Esophagus muscularis mucosa (tissue), 4 donors: ENCODE data around the gene IP6K1. TPM values are rescaled to one million over a fixed set of nuclear protein-coding genes. Genes with fewer than 3 reads are reported as not detected.
"Not testable (repeated sequence)": the region's sequence is repeated elsewhere in the genome, so short reads cannot be mapped to it uniquely, and the experiment has no call there.

Experiments
- DNase-seq: peaks from one replicate; pipeline ENCODE4 v3.0.0-alpha.2; 2017; ENCODE audit errors: extremely low spot score
- H3K27ac ChIP-seq, 4 donors: fragments of 200-600 bp; sonication (generic); replicated peaks in 1 of 4; 1 replicate in 3 of 4; 2 replicates in 1 of 4; pipeline ENCODE4 v1.5.1; 2016 to 2019; ENCODE audit warnings: mild to moderate bottlenecking in 1 of 4
- H3K27me3 ChIP-seq, 4 donors: fragments of 200-600 bp; sonication (generic); one replicate each; pipeline versions ENCODE4 v1.5.1 to v1.6.0; 2016 to 2019
- H3K36me3 ChIP-seq, 4 donors: fragments of 200-600 bp; sonication (generic); one replicate each; pipeline ENCODE4 v1.5.1; 2016 to 2019
- H3K4me1 ChIP-seq, 4 donors: fragments of 200-600 bp; sonication (generic); one replicate each; pipeline ENCODE4 v1.5.1; 2016 to 2019
- H3K4me3 ChIP-seq, 4 donors: fragments of 200-600 bp; sonication (generic); 1 replicate in 2 of 4; 2 replicates in 2 of 4; pipeline ENCODE4 v1.5.1; 2016 to 2019; ENCODE audit warnings: mild to moderate bottlenecking in 4 of 4, moderate library complexity in 1 of 4
- H3K9me3 ChIP-seq, 4 donors: fragments of 200-600 bp; sonication (generic); 1 replicate in 3 of 4; 2 replicates in 1 of 4; pipeline ENCODE4 v1.5.1; 2016 to 2019
- EP300 ChIP-seq: sonication (generic); formaldehyde crosslinking; IDR thresholded peaks from one replicate; pipeline ENCODE4 v1.6.1; 2017; ENCODE audit warnings: antibody characterized with exemption
- POLR2A ChIP-seq: fragments of 450-650 bp; IDR thresholded peaks from one replicate; pipeline ENCODE4 v1.6.1; 2017; ENCODE audit warnings: antibody characterized with exemption, moderate library complexity, mild to moderate bottlenecking, low read depth
- POLR2AphosphoS5 ChIP-seq, 2 donors: sonication (generic); formaldehyde crosslinking; IDR thresholded peaks; one replicate each; pipeline ENCODE4 v1.6.1; 2017; ENCODE audit warnings: antibody characterized with exemption in 2 of 2
- WGBS: methylation state at CpG from one replicate; pipeline ENCODE4 v1.1.5; 2018; 5-methylcytosine and 5-hydroxymethylcytosine counted together
- intact Hi-C: fragments of 100-400 bp; cut with DNase I; formaldehyde crosslinking; loops from one replicate; pipeline ENCODE4 v1.15.1; 2023
- total RNA-seq, 4 donors: library from RNA; depleted of rRNA; stranded (reverse); fragments of >200 nt; gene quantifications; one replicate each; pipeline versions ENCODE4 v1.1.0 to v1.2.1, GENCODE V29; 2016
- TF ChIP-seq, protein P1 (sequence below), 3 experiments: fragments of 200-600 bp in 2 of 3; fragments of 450-650 bp in 1 of 3; sonication (generic) in 2 of 3; IDR thresholded peaks; one replicate each; pipeline ENCODE4 v1.5.1; 2017 to 2019; ENCODE audit warnings: antibody characterized with exemption in 3 of 3, mild to moderate bottlenecking in 2 of 3, moderate library complexity in 1 of 3

IP6K1 gene
- 10 to 100 TPM; 33.2 to 63.4 (median 52.4) TPM for total RNA-seq

- intact Hi-C loops: loop anchor here (5.0 kb wide), 1 partner anchor 64 kb away; the partner anchor contains the start of gene GMPPB
- H3K27me3 ChIP-seq: peaks cover 0 to 3% (median 0%) of the 10 kb centered on the region in 4 donors
- H3K4me3 ChIP-seq: peak within 1 kb of the TSS; percentile 81 to 100 (median 94)
- peak within 1 kb of the TSS; percentile 90 to 98 (median 96) for H3K27ac ChIP-seq
- peaks cover 34 to 51% (median 48%) of the 10 kb centered on the region in 4 donors for H3K4me1 ChIP-seq
- H3K9me3 ChIP-seq: no peaks in the 10 kb centered on the region
- peaks cover 3 to 31% (median 15%) of the 10 kb centered on the region in 4 donors for H3K36me3 ChIP-seq
- 7% methylated on average over 19 of the region's 55 CpGs for WGBS
- peak; percentile 100 for DNase-seq
- no peak for TF ChIP-seq EP300
- peak; percentile 49 for TF ChIP-seq POLR2A
- TF ChIP-seq, protein P1, sequence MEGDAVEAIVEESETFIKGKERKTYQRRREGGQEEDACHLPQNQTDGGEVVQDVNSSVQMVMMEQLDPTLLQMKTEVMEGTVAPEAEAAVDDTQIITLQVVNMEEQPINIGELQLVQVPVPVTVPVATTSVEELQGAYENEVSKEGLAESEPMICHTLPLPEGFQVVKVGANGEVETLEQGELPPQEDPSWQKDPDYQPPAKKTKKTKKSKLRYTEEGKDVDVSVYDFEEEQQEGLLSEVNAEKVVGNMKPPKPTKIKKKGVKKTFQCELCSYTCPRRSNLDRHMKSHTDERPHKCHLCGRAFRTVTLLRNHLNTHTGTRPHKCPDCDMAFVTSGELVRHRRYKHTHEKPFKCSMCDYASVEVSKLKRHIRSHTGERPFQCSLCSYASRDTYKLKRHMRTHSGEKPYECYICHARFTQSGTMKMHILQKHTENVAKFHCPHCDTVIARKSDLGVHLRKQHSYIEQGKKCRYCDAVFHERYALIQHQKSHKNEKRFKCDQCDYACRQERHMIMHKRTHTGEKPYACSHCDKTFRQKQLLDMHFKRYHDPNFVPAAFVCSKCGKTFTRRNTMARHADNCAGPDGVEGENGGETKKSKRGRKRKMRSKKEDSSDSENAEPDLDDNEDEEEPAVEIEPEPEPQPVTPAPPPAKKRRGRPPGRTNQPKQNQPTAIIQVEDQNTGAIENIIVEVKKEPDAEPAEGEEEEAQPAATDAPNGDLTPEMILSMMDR (IDR thresholded peaks at IDR 0.05): no peak
- TF ChIP-seq POLR2AphosphoS5 (IDR thresholded peaks at IDR 0.05): peak; percentile 92 to 96
These were observed at the start of gene IP6K1 for GRCh38 chr3:49786357-49787181. Gene IP6K1, minus strand, starts transcription at chr3:49786542. Its CDS starts 38,502 bp downstream, at chr3:49748040.

- 76% methylated on average over 3 of the region's 3 CpGs for WGBS
- Histone ChIP-seq H3K36me3 (peaks cover 0 to 24% (median 10%) of the 10 kb centered on the region in 4 donors), H3K27ac (no peak overlapping the region), H3K27me3 (no peaks in the 10 kb centered on the region), H3K4me1 (no peaks in the 10 kb centered on the region), H3K4me3 (no peak overlapping the region), H3K9me3 (no peaks in the 10 kb centered on the region)
- TF ChIP-seq, protein P1 (IDR thresholded peaks at IDR 0.05): no peak
- TF ChIP-seq POLR2AphosphoS5 (IDR thresholded peaks at IDR 0.05) (no peak), EP300 (no peak), POLR2A (no peak)
- no peak for DNase-seq
- intact Hi-C loops: no loop called here
These were observed 45.0 kb upstream of the IP6K1 start for GRCh38 chr3:49831341-49831740.

GRCh38 chr3:49826016-49826415 is 39.7 kb upstream of the IP6K1 start:
- intact Hi-C loops: no loop called here
- WGBS: 89% methylated on average over 6 of the region's 6 CpGs
- Histone ChIP-seq H3K27me3 (no peaks in the 10 kb centered on the region), H3K36me3 (peaks cover 0 to 24% (median 7%) of the 10 kb centered on the region in 4 donors), H3K4me1 (no peaks in the 10 kb centered on the region), H3K9me3 (no peaks in the 10 kb centered on the region), H3K4me3 (no peak overlapping the region), H3K27ac (no peak overlapping the region)
- TF ChIP-seq POLR2A (no peak), EP300 (no peak), POLR2AphosphoS5 (IDR thresholded peaks at IDR 0.05) (no peak)
- TF ChIP-seq, protein P1 (IDR thresholded peaks at IDR 0.05): no peak
- DNase-seq: no peak

GRCh38 chr3:49823131-49823530 is 36.8 kb upstream of the IP6K1 start:
- H3K36me3 ChIP-seq, H3K4me1 ChIP-seq, DNase-seq, H3K9me3 ChIP-seq, H3K27me3 ChIP-seq, H3K4me3 ChIP-seq, H3K27ac ChIP-seq, intact Hi-C loops: not testable (repeated sequence)
- 98% methylated on average over 3 of the region's 3 CpGs for WGBS

DNA sequence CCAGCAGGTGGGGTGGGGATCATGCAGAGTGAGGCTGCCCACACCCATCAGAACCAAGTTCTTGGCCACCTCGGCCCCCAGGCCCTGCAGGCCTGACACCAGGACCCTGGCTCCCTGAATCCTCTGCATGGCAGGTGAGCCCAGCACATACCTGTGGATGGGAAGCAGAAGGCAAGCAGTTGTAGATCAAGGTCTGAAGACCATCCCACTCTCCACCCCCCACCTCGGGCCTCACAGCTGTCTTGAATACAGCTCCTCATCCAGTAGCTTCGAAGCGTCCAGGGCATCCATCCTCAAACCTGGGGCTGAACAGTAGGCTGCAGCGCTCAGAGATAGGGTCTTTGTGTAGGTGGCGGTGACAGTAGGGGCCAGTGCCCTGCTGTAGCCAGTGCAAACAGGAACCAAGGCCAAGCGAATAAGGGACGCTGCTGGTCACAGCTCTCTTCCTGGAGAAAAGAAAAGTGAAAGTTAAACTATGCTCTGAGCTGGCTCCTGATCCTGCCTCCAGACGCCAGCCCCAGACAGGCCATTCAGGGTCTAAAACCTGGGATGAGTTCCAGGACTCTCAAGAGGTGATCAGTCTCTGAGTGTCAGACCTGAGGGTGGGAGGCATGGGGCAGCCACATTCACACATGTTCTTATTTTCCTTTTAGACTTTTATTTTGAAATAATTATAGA is 27.3 kb upstream of the IP6K1 start, which contains the start of gene UBA7:
UBA7 (minus strand) TSS at position 457 of the 678 bp plus-strand sequence; CDS start at position 291, 166 bp downstream.
- WGBS: 8% methylated on average over 9 of the region's 9 CpGs
- intact Hi-C loops: no loop called here
- peaks cover 19 to 39% (median 30%) of the 10 kb centered on the region in 4 donors for H3K4me1 ChIP-seq
- peak within 1 kb of the TSS; percentile 55 to 67 (median 58) for H3K4me3 ChIP-seq
- no peak for DNase-seq
- H3K36me3 ChIP-seq: peaks cover 4 to 39% (median 33%) of the 10 kb centered on the region in 4 donors
- no peaks in the 10 kb centered on the region for H3K9me3 ChIP-seq
- H3K27ac ChIP-seq: peak within 1 kb of the TSS; percentile 72 to 82 (median 81)
- no peaks in the 10 kb centered on the region for H3K27me3 ChIP-seq
- peak; percentile 44 to 73 for TF ChIP-seq POLR2AphosphoS5 (IDR thresholded peaks at IDR 0.05)
- TF ChIP-seq, protein P1 (IDR thresholded peaks at IDR 0.05): no peak
